ENCODE measurements around the gene HUNK.

Gene HUNK

DNA sequence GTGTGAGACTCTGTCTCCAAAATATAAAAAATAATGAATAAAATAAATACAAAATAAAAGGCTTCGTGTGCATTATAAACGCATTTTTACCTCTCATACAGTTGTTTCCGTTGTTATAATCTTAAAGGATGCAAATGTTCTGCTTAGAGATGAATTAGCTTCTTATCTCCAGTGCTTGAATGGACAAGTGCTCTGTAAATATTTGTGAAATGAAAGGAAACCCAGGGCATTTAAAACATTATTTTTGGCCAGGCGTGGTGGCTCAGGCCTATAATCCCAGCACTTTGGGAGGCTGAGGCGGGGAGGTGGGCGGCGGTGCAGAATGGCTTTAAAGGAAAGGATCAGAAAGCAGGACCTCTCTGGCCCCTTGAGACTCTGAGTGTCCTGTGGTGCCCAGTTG is 94.5 kb downstream of the HUNK start:
- DNase-seq, result no peak

DNA sequence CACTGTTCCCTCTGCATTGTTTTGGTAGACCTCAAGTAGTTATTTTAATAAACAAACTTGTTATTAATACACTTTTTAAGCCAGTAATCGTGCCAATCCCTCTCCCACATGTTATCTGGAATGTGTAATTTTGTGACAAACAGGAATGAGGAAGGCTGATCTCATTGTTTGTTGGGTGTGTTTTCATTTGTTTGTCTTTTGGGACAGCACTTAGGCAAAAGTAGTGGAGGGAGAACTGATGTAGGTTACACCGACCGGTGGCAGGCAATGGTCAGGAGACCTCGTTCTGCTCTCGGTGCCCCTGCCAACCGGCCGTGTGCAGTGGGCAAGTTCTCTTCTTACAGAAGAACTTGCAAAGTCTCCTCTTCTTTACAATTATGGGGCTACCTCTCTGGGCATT is 99.8 kb downstream of the HUNK start:
- no peak for DNase-seq

DNA sequence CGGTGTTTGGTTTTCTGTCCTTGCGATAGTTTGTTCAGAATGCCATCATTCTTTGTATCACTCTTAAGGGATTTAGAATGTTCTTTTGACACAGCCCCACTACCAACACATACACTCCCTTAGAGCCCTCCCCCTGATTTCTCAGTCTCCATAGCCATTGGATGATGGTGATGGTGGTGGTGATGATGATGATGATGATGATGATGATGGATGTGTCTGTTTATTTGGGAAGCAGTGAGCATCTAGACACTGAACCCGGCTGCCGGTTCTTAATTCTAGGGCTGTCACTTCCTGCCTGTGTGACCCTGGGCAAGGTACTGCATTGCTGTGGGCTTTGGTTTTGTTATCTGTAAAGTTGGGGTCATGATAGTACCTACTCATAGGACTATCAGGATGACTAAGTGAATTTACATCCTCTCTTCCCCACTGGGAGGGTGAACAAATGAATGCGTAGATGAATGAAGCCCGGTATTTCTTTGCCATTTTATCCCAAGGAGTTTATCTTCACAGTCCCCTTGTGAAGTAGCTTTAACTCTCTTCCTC is 100.7 kb downstream of the HUNK start:
- no peak for DNase-seq

DNA sequence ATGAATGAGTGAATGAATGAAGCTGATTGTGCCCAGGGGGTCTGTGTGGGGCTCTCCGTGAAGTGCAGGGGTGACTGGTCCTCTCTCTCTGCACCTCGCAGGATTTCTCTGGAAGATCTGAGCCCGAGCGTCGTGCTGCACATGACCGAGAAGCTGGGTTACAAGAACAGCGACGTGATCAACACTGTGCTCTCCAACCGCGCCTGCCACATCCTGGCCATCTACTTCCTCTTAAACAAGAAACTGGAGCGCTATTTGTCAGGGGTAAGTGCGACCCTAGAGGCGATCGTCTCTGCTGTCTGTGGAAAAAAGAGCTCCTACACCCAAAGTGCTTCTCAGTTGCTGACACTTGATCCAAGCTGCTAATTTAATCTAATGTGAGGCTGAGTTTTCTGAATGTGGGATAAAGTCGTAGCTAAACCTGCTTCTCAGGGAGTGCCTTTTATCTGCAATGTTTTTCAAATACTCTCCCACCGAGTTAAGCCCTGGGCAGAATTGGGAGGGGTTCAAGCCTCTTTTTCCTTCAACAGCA is 101.7 kb downstream of the HUNK start:
- no peak for DNase-seq

DNA sequence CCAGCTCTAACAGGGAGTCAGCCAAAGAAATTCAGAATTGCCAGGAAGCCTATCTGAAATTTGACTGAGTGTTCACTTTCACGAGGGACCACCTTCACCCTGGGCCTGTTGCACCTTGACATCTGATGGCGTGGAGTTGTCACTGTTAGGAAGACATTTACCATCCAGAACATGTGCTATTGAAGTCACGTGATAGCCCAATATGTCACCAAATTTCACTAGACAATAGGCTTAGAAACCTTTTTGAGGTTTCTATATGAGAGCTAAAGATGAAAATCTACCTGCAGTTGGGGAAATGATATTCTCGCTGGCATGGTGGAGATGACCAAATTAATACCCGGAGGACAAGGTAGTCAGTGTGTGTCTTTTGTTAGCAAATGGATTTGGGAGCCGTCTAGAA is 102.7 kb downstream of the HUNK start:
- no peak for DNase-seq

DNA sequence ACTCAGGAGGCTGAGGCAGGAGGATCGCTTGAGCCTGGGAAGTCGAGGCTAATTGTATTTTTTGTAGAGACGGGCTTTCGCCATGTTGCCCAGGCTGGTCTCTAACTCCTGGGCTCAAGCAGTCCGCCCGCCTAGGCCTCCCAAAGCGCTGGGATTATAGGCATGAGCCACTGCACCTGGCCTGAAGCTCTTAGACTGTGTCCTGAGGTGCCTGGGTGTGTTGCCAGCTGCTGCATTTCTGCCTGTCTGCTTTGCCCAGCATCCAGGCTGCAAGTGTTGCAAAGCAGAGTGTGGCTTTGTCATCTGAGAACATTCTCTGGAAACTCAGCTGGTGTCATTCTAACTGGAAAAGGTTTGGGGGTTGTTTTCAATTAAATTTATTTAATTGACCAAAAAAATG is 105.0 kb downstream of the HUNK start:
- DNase-seq, result no peak

DNA sequence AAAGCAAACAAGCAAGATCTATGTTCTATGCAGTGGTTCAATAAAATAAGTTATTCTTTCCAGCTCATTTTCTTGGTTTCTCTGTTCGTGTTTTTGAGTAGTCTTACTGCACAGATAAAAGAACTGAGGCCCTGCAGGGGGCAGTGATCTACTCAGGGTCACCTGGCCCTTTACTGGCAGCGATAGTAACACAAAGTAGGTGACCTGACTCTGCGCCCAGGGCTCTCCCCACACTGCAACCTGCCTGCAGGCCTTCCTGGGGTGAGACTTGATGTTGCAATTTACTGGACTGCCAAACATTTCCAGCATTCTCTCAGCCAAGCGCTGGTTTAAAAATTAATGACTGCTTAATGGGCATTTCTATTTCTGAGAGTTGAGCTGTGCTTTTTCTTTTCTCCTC is 110.3 kb downstream of the HUNK start:
- no peak for DNase-seq

DNA sequence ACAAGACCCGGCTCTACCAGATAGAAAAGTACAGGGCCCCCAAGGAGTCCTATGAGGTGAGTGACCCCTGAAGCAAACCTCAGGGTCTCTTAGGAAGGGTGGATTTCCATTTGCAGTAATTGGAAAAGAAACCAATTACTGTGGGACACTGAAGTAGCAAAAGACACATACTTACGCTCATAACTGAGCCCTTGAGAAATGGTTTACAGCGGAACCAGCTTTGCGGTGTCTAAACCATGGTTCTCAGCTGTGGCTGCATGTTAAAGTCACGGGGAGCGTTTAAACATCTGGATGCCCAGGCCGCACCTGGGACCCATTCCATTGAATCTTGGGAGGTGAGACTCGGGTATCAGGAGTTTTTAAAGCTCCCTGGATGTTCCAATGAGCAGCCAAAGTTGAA is 110.7 kb downstream of the HUNK start:
- no peak for DNase-seq

DNA sequence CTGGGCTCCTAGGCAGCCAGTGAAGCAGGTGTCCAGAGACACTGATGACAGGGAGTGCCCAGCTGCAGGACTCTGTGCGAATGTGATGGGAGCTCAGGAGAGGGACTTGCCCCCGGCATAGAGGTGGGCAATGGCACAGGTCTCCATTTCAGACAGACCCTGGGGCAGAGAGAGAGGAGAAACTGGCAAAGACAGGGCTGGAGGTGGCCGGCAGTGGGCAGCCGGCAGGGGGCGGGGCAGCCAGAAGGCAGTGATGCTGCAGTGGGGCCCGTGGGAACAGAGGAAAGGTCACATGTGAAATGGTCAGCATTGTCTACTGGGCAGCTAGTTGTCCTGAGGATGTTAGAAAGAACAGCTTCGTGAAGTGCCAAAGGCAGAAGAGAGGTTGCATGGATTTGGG is 112.6 kb downstream of the HUNK start:
- no peak for DNase-seq

DNA sequence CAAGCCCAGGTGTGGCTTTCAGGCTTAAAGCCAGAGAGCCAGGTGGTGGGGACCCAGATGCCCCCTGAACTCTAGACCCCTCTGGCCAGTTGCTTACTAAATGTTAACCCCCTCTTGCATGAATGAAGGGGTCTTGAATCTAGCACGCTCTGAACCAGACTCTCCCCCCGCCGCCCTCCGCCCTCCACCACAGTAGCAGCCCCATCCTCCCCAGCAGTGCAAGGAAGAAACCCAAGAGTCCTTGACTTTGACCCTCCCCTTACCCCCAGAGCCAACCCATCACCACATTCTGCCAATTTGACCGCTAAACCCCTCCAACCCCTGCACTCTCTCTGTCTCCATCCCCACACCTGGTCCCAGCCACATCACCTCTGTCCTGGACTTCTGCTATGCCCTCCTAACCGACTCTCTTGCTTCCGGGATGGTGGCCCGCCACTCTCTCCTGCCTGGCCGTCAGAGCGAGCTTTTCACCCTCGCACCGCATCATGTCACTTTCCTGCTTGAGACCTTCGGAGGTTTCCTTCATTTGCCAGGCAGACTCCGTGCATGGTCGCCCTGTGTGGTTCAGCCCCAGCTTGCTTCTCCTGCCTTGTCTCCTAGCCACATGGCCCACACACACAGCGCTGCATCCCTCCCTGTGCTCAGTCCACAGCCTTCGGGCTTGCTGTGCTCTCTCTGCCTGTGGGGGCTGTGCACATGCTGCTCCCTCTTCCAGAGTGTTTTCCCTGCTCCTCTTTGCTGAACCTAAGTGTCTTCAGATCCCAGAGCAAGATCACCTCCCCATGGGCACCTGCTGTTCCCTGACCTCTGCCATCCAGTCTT is 113.4 kb downstream of the HUNK start:
- DNase-seq, result no peak

DNA sequence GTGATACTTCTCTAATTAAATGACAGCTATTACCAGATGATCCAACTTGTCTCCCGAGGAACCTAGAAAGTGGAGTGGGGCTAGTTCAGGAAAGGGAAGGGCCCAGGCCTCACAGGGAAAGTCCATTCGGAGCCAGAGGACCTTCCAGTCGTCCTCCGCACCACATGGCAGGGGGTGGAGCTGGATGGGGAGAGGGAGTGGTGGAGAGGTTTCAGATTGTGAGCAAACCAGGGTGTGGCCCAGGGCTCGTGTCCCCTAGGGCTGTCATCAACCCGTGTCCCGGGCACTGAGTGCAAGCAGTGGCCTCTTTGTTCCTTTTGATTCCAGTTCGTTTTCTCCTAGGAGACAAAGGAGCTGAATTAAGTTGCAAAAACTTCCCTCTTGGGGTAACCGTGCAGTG is 114.9 kb downstream of the HUNK start:
- DNase-seq, result no peak

DNA sequence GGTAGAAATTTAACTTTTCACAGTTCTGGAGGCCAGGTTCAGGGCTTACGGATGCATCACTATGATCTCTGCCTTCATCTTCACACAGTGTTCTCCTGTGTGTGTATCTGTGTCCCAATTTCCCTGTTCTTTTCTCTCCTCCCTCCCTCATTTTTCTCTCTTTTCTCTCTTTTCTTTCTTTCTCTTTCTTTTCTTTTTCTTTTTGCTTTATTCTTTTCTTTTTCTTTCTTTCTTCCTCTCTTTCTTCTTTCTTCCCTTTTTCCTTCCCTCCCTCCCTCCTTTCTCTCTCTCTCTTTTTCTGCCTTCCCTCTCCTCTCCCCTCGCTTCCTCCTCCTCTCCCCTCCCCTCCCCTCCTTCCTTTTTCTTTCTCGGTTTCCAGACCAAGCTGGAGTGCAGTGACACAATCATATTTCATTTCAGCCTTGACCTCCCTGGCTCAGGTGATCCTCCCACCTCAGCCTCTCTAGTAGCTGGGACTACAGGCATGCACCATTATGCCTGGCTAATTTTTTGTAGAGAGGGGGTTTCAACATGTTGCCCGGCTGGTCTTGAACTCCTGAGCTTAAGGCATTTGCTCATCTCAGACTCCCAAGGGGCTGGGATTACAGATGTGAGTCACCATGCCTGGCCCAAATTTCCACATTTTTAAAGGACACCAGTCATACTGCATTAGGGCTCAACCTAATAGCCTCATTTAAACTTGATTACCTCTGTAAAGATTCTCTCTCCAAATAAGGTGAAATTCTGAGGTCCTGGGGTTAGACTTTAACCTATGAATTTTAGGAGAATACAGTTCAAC is 115.9 kb downstream of the HUNK start:
- no peak for DNase-seq

DNA sequence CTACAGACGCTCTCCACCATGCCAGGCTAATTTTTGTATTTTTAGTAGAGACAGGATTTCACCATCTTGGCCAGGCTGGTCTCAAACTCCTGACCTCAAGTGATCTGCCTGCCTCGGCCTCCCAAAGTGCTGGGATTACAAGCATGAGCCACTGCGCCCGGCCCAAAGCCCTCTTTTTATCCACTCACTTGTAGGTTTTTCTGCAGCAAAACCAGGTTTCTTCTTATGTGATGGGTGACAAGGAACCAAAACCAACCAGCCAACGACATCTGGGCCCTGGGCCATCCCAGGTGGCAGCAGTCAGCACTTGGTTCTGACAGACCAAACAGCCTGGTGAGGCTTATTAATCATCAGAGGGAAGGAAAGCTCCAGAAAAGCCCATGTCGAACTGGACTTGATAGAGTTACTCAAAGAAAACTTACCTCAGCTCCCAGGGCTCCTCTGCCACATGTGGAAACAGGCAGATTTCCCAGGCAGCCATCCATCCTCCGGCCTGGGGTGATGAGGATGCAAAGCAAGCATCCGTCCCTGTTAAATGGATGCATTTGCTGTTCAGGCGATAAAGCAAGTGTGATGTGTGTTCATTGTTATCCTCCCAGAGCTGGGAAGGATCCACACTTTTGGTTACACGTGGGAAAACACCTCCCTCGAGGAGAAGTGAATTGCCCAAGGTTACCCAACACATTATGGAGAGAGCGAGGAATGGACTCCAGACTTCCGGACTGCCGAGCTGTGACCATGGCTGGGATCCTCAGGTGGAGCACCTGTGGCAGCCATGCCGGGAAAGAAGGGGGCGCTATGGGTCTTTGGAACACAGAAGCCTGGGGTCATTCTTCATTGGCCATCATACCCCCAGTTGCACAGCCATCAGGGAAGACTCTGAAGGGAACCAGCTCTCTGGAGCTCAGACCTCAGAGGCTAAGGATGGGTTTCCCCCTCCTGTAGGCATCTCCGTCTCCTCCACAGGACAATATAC is 118.8 kb downstream of the HUNK start:
- no peak for DNase-seq

DNA sequence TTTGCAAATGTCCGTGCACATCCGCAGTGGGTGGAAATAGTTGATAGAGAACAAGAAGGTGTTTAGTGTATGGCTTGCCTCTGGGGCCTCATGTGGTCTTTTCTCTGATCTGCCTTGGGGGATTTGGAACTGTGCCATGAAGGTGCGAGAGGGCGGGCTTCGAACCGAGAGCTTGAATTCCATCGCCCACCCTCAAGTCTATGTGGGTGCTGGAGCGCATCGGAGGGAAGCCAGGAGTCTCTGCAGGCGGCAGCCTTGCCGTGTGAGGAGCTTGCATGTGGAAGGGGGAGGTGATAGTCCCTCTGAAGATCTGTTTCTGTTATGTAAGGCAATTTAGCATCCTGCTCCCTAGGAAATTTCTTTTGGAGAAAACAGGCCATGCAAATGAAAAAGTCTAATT is 119.6 kb downstream of the HUNK start:
- no peak for DNase-seq

DNA sequence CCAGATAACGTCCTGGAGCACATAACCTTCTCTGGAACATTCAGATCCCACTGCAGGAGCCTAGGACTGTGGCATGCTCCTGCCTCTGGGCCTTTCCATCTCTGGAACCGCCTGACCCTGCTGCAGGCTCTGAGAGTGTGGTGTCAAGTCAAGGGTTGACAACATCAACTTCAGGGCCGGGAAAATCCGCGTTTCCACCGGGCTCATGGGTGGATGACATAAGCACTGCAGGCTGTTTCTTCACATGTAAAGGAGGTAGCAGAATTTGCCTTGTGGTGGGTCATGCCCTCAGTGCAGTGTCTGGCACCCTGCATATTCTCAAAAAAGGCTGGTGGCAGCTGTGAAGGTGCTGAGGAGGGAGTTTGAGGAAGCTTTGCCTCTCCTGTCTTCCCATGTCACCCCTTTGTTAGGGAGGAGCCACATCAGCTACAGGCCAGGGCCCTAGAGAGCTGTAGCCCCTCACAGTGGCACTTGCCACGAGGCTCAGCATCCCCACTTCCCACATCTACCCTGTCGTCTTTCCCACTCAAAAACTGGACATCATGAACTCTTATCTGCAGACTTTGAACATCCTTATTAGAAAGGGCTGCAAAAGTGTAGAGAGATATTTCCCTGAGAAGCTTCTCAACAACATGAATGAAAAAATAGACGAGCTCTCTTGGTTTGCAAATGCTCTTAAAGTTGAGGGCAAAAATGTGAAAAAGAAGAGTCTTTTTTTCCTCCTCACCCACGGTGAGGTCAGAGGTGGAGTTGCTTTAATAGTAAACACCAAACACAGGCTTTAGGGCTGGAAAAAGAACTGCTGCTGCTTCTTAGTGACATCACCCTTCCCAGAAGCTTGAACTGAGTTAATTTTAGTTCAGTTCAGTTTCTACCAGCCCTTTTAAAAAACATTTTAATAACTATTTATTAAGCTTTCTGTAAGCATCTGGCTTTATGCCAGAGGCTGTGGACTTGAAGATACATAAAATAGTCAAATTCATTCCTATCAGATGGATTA is 121.3 kb downstream of the HUNK start:
- DNase-seq, result no peak

DNA sequence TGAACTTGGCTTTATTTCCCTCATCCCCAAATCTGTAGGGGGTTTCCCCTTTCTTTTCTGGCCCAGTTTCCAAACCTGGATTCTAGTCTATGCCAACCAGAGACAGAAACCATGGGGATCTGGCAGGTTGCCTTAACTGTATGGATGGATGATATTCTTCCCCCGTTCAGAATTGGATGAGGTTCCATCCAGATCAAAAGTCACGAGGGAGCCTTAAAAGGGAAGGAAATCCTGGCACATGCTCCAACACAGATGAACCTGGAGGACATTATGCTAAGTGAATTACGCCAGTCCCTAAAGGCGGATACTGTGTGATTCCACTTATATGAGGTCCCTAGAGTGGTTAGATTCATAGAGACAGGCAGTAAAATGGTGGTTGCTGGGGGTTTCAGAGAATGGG is 124.4 kb downstream of the HUNK start:
- DNase-seq, result no peak

DNA sequence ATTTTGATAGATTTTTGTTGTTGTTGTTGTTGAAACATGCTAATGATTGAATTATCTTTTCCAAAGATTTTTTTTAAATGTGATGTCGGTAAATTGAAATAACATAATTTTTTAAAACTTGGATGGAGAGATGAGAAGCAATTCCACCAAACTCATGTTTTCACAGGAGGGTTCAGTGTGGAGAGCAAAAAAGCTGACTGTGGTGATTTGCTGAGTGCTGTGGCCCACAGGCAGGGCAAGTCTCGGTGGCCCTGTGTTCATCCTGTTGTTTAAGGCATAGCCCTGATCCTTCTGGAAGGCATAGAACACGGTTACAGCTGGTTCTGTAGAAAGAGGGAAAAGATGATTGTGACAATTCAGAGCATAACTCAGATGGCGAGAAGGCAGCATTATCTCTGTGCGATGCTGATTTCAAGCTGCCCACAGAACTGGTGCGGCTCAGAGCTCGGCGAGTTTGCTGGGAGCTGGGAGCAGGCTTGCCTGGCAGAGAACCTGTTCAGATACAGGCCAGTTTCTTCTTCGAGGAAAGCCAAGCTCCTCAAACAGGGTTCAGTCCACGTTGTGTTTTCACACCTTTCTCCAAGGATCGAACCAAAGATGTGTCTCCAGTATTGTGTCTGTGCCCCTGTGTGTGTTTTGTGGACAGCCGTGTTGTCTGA is 127.1 kb downstream of the HUNK start:
- no peak for DNase-seq

DNA sequence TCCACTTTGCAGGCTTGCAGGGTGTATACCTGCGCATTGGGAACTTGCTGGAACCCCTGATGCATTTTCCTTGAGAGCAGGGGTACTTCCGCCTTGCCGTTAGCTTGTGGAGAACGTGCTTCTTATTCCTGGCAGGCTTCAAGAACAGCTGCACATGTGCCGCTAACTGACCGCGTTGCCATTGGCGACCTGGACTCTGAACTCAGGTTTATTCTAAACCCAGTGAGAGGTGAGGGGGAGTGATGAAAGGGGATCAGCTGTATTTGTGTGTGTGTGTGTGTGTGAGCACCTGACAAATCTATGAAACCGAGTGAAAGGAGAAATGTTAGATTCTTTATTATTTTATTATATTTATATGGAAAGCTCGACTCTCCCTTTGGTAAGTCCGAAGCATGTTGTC is 128.6 kb downstream of the HUNK start:
- DNase-seq, result no peak

DNA sequence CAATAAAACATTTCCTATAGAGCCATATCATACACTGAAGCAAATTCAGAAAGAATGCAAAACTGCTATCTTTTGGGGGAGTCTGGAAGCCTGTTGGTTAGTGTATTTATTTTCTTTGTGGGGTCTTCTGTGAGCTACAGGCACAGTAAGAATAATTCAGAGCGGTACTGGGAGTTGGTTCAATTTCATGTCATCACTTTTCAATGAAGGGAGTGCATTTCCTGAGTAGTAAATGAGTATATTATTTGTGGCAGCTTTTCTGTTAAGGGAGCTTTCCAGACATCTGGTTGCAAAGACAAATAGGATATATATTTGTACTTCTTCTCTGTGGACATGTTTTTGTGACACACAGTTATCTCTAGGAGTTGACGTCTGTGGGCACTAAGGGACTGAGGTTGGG is 130.6 kb downstream of the HUNK start:
- DNase-seq, result no peak

DNA sequence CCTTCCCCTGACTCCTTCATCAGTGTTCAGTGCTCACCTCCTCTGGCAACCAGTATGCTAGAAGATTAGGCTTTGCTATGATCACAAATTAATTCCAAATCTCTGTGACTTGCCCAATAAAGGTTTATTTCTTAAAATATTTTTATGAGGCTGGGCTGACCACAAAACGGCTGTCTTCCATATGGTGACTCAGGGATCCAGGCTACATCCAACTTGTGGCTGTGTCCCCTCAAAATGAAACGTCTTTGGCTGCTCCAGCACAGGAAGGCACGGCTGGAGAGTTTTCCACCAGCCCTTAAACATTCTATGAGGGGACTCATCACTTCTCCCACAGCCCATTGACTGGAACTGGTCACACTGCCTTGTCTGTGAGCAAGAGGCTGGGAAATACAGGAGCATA is 131.5 kb downstream of the HUNK start:
- DNase-seq, result no peak

DNA sequence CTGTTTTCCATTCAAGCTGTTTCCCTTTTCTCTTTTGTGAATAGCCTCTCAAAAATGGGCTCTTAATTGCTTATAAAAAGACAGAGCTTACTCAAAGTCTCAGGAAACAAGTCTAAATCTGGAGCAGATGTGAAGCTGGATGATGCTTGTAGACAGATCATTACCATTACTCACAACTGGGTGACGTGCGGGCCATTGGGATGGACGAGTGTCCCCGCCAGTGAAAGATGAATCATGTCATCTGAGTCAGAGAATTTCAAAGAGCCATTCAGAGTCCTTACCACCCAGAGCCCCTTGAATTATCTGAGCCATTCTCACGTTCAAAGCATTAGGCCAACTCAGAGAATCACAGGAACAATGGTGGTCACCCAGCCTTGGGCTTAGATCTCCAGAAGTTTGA is 134.6 kb downstream of the HUNK start:
- DNase-seq, result no peak

Measured in inflammatory macrophage treated with lipopolysaccharide for 4 hours (primary cell).